Neural progenitor cell (in vitro differentiated cells): Measurements from ENCODE around the gene SFMBT2. TPM values are rescaled to one million over a fixed set of nuclear protein-coding genes. Genes with fewer than 3 reads are reported as not detected.
A peak's percentile ranks its signal among the peaks of the same experiment; 100 is the strongest.

Source experiments
- DNase-seq: peaks from one replicate; pipeline ENCODE4 v3.0.0-alpha.2; 2016; ENCODE audit warnings: low spot score
- H2AFZ ChIP-seq: fragments of 200-600 bp; sonication (generic); replicated peaks from 2 replicates; pipeline ENCODE4 v1.6.1; 2016; ENCODE audit warnings: antibody characterized with exemption
- H3F3A ChIP-seq: fragments of 200-600 bp; sonication (generic); 2 replicates; pipeline ENCODE4 v1.6.1; 2016; ENCODE audit warnings: antibody characterized with exemption, low read depth
- H3K27ac ChIP-seq: fragments of 200-600 bp; sonication (generic); 2 replicates; pipeline ENCODE4 v1.5.1; 2016; ENCODE audit warnings: mild to moderate bottlenecking
- H3K27me3 ChIP-seq: fragments of 200-600 bp; sonication (generic); 2 replicates; pipeline ENCODE4 v1.6.1; 2016; ENCODE audit warnings: mild to moderate bottlenecking, moderate library complexity
- H3K36me3 ChIP-seq: fragments of 200-600 bp; sonication (generic); 2 replicates; pipeline ENCODE4 v1.5.1; 2016
- H3K4me1 ChIP-seq: fragments of 200-600 bp; sonication (generic); 2 replicates; pipeline ENCODE4 v1.6.1; 2016; ENCODE audit warnings: mixed run types
- H3K4me2 ChIP-seq: fragments of 200-600 bp; sonication (generic); 2 replicates; pipeline ENCODE4 v1.6.1; 2016
- H3K4me3 ChIP-seq: fragments of 200-600 bp; sonication (generic); 2 replicates; pipeline ENCODE4 v1.5.1; 2016
- H3K79me2 ChIP-seq: fragments of 200-600 bp; sonication (generic); 2 replicates; pipeline ENCODE4 v1.6.1; 2016; ENCODE audit warnings: low read depth
- H3K9ac ChIP-seq: fragments of 200-600 bp; sonication (generic); 2 replicates; pipeline ENCODE4 v1.6.1; 2016
- H3K9me3 ChIP-seq: fragments of 200-600 bp; sonication (generic); 2 replicates; pipeline ENCODE4 v1.5.1; 2016; ENCODE audit warnings: low read depth
- H4K20me1 ChIP-seq: fragments of 200-600 bp; sonication (generic); 2 replicates; pipeline ENCODE4 v1.6.1; 2016; ENCODE audit warnings: low read depth
- H3K27ac Mint-ChIP-seq: 3 replicates; pipeline ENCODE4 v1.8.0; 2021; ENCODE audit warnings: mixed read lengths
- H3K27me3 Mint-ChIP-seq: 2 replicates; pipeline ENCODE4 v1.8.0; 2022; ENCODE audit warnings: low read depth, mild to moderate bottlenecking, inconsistent platforms, moderate library complexity, mixed read lengths; ENCODE audit not compliant: insufficient read depth
- H3K36me3 Mint-ChIP-seq: 3 replicates; pipeline ENCODE4 v1.8.0; 2021; ENCODE audit warnings: mixed read lengths
- H3K4me1 Mint-ChIP-seq: 3 replicates; pipeline ENCODE4 v1.8.0; 2021; ENCODE audit warnings: mixed read lengths
- H3K4me3 Mint-ChIP-seq: 3 replicates; pipeline ENCODE4 v1.8.0; 2021; ENCODE audit warnings: mild to moderate bottlenecking, moderate library complexity, mixed read lengths
- H3K9me3 Mint-ChIP-seq: 3 replicates; pipeline ENCODE4 v1.8.0; 2020; ENCODE audit warnings: mixed read lengths
- EZH2 ChIP-seq: fragments of 200-600 bp; sonication (generic); IDR thresholded peaks from 2 replicates; pipeline ENCODE4 v1.6.1; 2017; ENCODE audit warnings: antibody characterized with exemption, mild to moderate bottlenecking, moderate library complexity
- EZH2phosphoT487 ChIP-seq: fragments of 200-600 bp; sonication (generic); IDR thresholded peaks from 2 replicates; pipeline ENCODE4 v1.6.1; 2017; ENCODE audit warnings: antibody characterized with exemption
- total RNA-seq: library from RNA; depleted of rRNA; stranded (reverse); fragments of >200 nt; gene quantifications from 2 replicates; pipeline ENCODE4 v1.2.3, GENCODE V29; 2015; ENCODE audit warnings: low replicate concordance
- TF ChIP-seq, protein P1 (sequence below): fragments of 200-600 bp; sonication (generic); IDR thresholded peaks from 2 replicates; pipeline ENCODE4 v1.5.1; 2017; ENCODE audit warnings: antibody characterized with exemption, mild to moderate bottlenecking

The SFMBT2 gene
- total RNA-seq, 1 donor from 2014 or later = 1.8 TPM

DNA sequence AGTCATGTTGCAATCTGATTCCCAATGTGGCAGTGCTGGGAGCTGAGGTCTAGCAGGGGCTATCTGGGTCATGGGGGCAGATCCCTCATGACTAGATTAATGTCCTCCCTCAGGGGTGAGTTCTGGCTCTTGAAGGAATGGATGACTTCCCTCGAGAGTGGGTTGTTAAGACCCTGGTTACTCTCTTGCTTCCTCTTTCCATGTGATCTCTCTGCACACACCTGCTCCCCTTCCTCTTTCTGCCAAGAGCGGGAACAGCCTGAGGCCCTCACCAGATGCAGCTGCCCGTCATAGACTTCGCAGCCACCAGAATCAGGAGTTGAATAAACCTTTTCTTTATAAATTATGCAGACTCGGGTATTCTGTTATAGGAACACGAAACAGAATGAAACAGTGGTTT is 37.8 kb downstream of the SFMBT2 start:
- no peaks in the 10 kb centered on the region for H3F3A ChIP-seq
- H3K9ac ChIP-seq = no peak overlapping the region
- DNase-seq = no peak
- Mint-ChIP-seq H3K4me3 (no peak overlapping the region), H3K4me1 (no peaks in the 10 kb centered on the region), H3K36me3 (peaks cover 35% of the 10 kb centered on the region), H3K9me3 (peaks cover 8% of the 10 kb centered on the region), H3K27ac (peak overlapping the region; percentile 78), H3K27me3 (no peaks in the 10 kb centered on the region)
- no peaks in the 10 kb centered on the region for H4K20me1 ChIP-seq
- no peak overlapping the region for H3K4me3 ChIP-seq
- no peak overlapping the region for H3K27ac ChIP-seq
- TF ChIP-seq, protein P1, sequence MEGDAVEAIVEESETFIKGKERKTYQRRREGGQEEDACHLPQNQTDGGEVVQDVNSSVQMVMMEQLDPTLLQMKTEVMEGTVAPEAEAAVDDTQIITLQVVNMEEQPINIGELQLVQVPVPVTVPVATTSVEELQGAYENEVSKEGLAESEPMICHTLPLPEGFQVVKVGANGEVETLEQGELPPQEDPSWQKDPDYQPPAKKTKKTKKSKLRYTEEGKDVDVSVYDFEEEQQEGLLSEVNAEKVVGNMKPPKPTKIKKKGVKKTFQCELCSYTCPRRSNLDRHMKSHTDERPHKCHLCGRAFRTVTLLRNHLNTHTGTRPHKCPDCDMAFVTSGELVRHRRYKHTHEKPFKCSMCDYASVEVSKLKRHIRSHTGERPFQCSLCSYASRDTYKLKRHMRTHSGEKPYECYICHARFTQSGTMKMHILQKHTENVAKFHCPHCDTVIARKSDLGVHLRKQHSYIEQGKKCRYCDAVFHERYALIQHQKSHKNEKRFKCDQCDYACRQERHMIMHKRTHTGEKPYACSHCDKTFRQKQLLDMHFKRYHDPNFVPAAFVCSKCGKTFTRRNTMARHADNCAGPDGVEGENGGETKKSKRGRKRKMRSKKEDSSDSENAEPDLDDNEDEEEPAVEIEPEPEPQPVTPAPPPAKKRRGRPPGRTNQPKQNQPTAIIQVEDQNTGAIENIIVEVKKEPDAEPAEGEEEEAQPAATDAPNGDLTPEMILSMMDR = no peak
- no peak for TF ChIP-seq EZH2
- TF ChIP-seq EZH2phosphoT487 = no peak
- H3K36me3 ChIP-seq = no peaks in the 10 kb centered on the region
- no peaks in the 10 kb centered on the region for H3K27me3 ChIP-seq
- H3K4me2 ChIP-seq = no peak overlapping the region
- H2AFZ ChIP-seq = no peak overlapping the region
- no peaks in the 10 kb centered on the region for H3K9me3 ChIP-seq
- no peaks in the 10 kb centered on the region for H3K4me1 ChIP-seq
- no peaks in the 10 kb centered on the region for H3K79me2 ChIP-seq

- no peaks in the 10 kb centered on the region for H3K79me2 ChIP-seq
- Mint-ChIP-seq H3K27ac (no peak overlapping the region), H3K4me3 (no peak overlapping the region), H3K4me1 (no peaks in the 10 kb centered on the region), H3K27me3 (no peaks in the 10 kb centered on the region), H3K36me3 (peaks cover 34% of the 10 kb centered on the region), H3K9me3 (peaks cover 8% of the 10 kb centered on the region)
- no peaks in the 10 kb centered on the region for H3K27me3 ChIP-seq
- H3F3A ChIP-seq = no peaks in the 10 kb centered on the region
- H3K36me3 ChIP-seq = no peaks in the 10 kb centered on the region
- H3K9me3 ChIP-seq = no peaks in the 10 kb centered on the region
- H4K20me1 ChIP-seq = no peaks in the 10 kb centered on the region
- H2AFZ ChIP-seq = no peak overlapping the region
- DNase-seq = no peak
- H3K27ac ChIP-seq = no peak overlapping the region
- H3K4me3 ChIP-seq = no peak overlapping the region
- no peak overlapping the region for H3K9ac ChIP-seq
- TF ChIP-seq EZH2 (no peak), EZH2phosphoT487 (no peak)
- TF ChIP-seq, protein P1 = no peak
- H3K4me1 ChIP-seq = peaks cover under 1% of the 10 kb centered on the region
- H3K4me2 ChIP-seq = no peak overlapping the region
Measured at GRCh38 chr10:7372504-7372903, 38.3 kb downstream of the SFMBT2 start.

DNA sequence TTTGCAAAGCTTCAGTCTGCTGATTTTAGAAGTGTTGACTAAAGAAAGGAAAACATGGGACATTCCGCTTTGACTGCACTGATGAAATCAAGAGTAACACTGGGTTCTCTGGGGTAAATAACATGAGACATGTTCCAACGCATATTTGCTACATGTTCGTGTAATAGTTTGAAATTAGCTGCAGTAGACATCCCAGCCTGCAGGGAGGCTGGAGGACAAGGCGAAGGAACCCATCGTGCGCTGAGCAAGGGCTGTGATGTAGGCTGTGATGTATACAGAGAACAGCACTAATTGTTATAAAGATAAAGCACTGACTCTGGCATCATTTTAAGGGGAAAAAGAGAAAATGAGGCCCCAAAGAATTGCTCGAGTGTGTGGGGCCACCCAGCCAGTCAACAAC is 40.3 kb downstream of the SFMBT2 start:
- Histone ChIP-seq H3K9ac (no peak overlapping the region), H3K36me3 (no peaks in the 10 kb centered on the region), H3K4me2 (no peak overlapping the region), H3K27ac (no peak overlapping the region), H3K4me1 (peaks cover 18% of the 10 kb centered on the region), H3K4me3 (no peak overlapping the region), H3K79me2 (no peaks in the 10 kb centered on the region), H3F3A (peaks cover 4% of the 10 kb centered on the region), H2AFZ (no peak overlapping the region), H3K27me3 (no peaks in the 10 kb centered on the region), H3K9me3 (no peaks in the 10 kb centered on the region), H4K20me1 (no peaks in the 10 kb centered on the region)
- Mint-ChIP-seq H3K27me3 (no peaks in the 10 kb centered on the region), H3K36me3 (peaks cover 34% of the 10 kb centered on the region), H3K4me1 (peaks cover 5% of the 10 kb centered on the region), H3K27ac (no peak overlapping the region), H3K4me3 (no peak overlapping the region), H3K9me3 (peaks cover 8% of the 10 kb centered on the region)
- no peak for DNase-seq
- no peak for TF ChIP-seq EZH2phosphoT487
- no peak for TF ChIP-seq EZH2
- TF ChIP-seq, protein P1 = no peak
